DND-41 (cell line): ENCODE data around the gene RNF152.

Experiments used
- ATAC-seq: fragments of 200-7000 bp; cut with Tn5 transposase; 3 replicates; pipeline ENCODE4 v1.9.1; 2021; ENCODE audit warnings: low read depth; ENCODE audit not compliant: insufficient read depth
- DNase-seq: peaks from one replicate; pipeline ENCODE4 v3.0.0-alpha.2; 2020
- H2AFZ ChIP-seq: 2 replicates; pipeline ENCODE4 v1.6.0; 2012; ENCODE audit warnings: low read depth, low read length
- H3K27ac ChIP-seq: 2 replicates; pipeline ENCODE4 v1.5.1; 2012; ENCODE audit warnings: low read length, inconsistent platforms
- H3K27me3 ChIP-seq: fragments of 200-600 bp; sonication (generic); 2 replicates; pipeline ENCODE4 v1.6.0; 2012; ENCODE audit warnings: low read length, mild to moderate bottlenecking, inconsistent platforms; ENCODE audit not compliant: insufficient read depth, poor library complexity
- H3K36me3 ChIP-seq: 2 replicates; pipeline ENCODE4 v1.5.1; 2012; ENCODE audit warnings: low read length, inconsistent platforms; ENCODE audit not compliant: insufficient read depth
- H3K4me1 ChIP-seq: 2 replicates; pipeline ENCODE4 v1.5.1; 2012; ENCODE audit warnings: mild to moderate bottlenecking, low read length; ENCODE audit not compliant: insufficient read depth
- H3K4me2 ChIP-seq: 2 replicates; pipeline ENCODE4 v1.6.0; 2012; ENCODE audit warnings: mild to moderate bottlenecking, moderate library complexity, low read length, inconsistent platforms; ENCODE audit not compliant: insufficient read depth
- H3K4me3 ChIP-seq, 2 experiments: fragments of 200-600 bp in 1 of 2; shearing (Covaris generic) in 1 of 2; 2 replicates each; pipeline ENCODE4 v1.5.1; 2012 to 2016; ENCODE audit warnings: inconsistent platforms in 2 of 2, low read length in 2 of 2, mild to moderate bottlenecking in 2 of 2, low read depth in 1 of 2, moderate library complexity in 1 of 2
- H3K79me2 ChIP-seq: 2 replicates; pipeline ENCODE4 v1.6.0; 2012; ENCODE audit warnings: low read length, inconsistent platforms; ENCODE audit not compliant: insufficient read depth
- H3K9ac ChIP-seq: 2 replicates; pipeline ENCODE4 v1.6.0; 2012; ENCODE audit warnings: low read depth, mild to moderate bottlenecking, inconsistent platforms, low read length, moderate library complexity
- H3K9me3 ChIP-seq: 2 replicates; pipeline ENCODE4 v1.5.1; 2012; ENCODE audit warnings: low read length, moderate library complexity, mild to moderate bottlenecking, inconsistent platforms; ENCODE audit not compliant: insufficient read depth, severe bottlenecking
- H4K20me1 ChIP-seq: 2 replicates; pipeline ENCODE4 v1.6.0; 2012; ENCODE audit warnings: low read length; ENCODE audit not compliant: insufficient read depth
- CTCF ChIP-seq: IDR thresholded peaks from 2 replicates; pipeline ENCODE4 v1.5.1; 2012; ENCODE audit warnings: borderline replicate concordance, low read length, moderate library complexity, mild to moderate bottlenecking; ENCODE audit not compliant: poor library complexity, severe bottlenecking; ENCODE audit errors: extremely low read depth
- EZH2 ChIP-seq: IDR thresholded peaks from 3 replicates; pipeline ENCODE4 v1.6.1; 2012; ENCODE audit warnings: borderline replicate concordance, low read depth, mild to moderate bottlenecking, moderate library complexity, low read length, inconsistent platforms; ENCODE audit not compliant: severe bottlenecking

RNF152 gene

GRCh38 chr18:61883547-61883946 lies 9.3 kb downstream of the RNF152 start:
- Histone ChIP-seq H4K20me1 (no peaks in the 10 kb centered on the region), H3K27me3 (no peaks in the 10 kb centered on the region), H3K4me2 (no peak overlapping the region), H3K79me2 (no peaks in the 10 kb centered on the region), H3K9ac (no peak overlapping the region), H2AFZ (no peak overlapping the region), H3K27ac (no peak overlapping the region), H3K4me1 (no peaks in the 10 kb centered on the region), H3K4me3 (no peak overlapping the region), H3K36me3 (peaks cover 4% of the 10 kb centered on the region; the same call in 1 of the 2 replicates), H3K9me3 (no peaks in the 10 kb centered on the region)
- TF ChIP-seq CTCF: no peak
- no peak for TF ChIP-seq EZH2
- ATAC-seq (no peak), DNase-seq (no peak)

GRCh38 chr18:61882296-61883004 lies 10.4 kb downstream of the RNF152 start:
- ATAC-seq: no peak
- Histone ChIP-seq H3K4me3 (no peak overlapping the region), H3K9me3 (no peaks in the 10 kb centered on the region), H3K4me2 (no peak overlapping the region), H4K20me1 (no peaks in the 10 kb centered on the region), H3K27ac (no peak overlapping the region), H3K27me3 (no peaks in the 10 kb centered on the region), H3K36me3 (peaks cover 4% of the 10 kb centered on the region; the same call in 1 of the 2 replicates), H2AFZ (no peak overlapping the region), H3K79me2 (no peaks in the 10 kb centered on the region), H3K4me1 (no peaks in the 10 kb centered on the region), H3K9ac (no peak overlapping the region)
- TF ChIP-seq EZH2 (no peak), CTCF (no peak)
- no peak for DNase-seq

GRCh38 chr18:61876899-61877298 lies 15.9 kb downstream of the RNF152 start:
- H3K9ac ChIP-seq: no peak overlapping the region
- H2AFZ ChIP-seq: no peak overlapping the region
- DNase-seq (no peak), ATAC-seq (no peak)
- no peaks in the 10 kb centered on the region for H4K20me1 ChIP-seq
- no peaks in the 10 kb centered on the region for H3K27me3 ChIP-seq
- TF ChIP-seq EZH2 (no peak), CTCF (no peak)
- no peaks in the 10 kb centered on the region for H3K4me1 ChIP-seq
- no peak overlapping the region for H3K27ac ChIP-seq
- no peaks in the 10 kb centered on the region for H3K79me2 ChIP-seq
- no peak overlapping the region for H3K4me3 ChIP-seq
- no peaks in the 10 kb centered on the region for H3K9me3 ChIP-seq
- H3K4me2 ChIP-seq: no peak overlapping the region
- no peaks in the 10 kb centered on the region for H3K36me3 ChIP-seq
